ENCODE measurements around the gene ATG9A.

Gene ATG9A

DNA sequence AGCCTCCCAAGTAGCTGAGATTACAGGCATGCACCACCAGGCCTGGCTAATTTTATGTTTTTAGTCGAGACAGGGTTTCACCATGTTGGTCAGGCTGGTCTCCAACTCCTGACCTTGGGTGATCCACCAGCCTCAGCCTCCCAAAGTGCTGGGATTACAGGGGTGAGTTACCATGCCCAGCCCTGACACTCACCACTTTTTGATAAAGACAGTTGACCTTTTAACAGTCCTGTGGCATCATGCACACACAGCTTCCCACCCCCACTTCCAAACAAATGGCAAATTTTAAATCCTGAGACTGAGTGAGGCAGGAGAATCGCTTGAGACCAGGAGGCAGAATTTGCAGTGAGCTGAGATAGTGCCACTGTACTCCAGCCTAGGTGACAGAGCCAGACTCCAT, 43.6 kb upstream of the ATG9A start:
- TF ChIP-seq KLF10 (tag by site-specific recombination; IDR thresholded peaks at IDR 0.05): no peak
- peak; percentile 35; the same call in 1 of the 2 replicates for TF ChIP-seq GLIS1 (tag by site-specific recombination; IDR thresholded peaks at IDR 0.05)
- TF ChIP-seq, protein P1, sequence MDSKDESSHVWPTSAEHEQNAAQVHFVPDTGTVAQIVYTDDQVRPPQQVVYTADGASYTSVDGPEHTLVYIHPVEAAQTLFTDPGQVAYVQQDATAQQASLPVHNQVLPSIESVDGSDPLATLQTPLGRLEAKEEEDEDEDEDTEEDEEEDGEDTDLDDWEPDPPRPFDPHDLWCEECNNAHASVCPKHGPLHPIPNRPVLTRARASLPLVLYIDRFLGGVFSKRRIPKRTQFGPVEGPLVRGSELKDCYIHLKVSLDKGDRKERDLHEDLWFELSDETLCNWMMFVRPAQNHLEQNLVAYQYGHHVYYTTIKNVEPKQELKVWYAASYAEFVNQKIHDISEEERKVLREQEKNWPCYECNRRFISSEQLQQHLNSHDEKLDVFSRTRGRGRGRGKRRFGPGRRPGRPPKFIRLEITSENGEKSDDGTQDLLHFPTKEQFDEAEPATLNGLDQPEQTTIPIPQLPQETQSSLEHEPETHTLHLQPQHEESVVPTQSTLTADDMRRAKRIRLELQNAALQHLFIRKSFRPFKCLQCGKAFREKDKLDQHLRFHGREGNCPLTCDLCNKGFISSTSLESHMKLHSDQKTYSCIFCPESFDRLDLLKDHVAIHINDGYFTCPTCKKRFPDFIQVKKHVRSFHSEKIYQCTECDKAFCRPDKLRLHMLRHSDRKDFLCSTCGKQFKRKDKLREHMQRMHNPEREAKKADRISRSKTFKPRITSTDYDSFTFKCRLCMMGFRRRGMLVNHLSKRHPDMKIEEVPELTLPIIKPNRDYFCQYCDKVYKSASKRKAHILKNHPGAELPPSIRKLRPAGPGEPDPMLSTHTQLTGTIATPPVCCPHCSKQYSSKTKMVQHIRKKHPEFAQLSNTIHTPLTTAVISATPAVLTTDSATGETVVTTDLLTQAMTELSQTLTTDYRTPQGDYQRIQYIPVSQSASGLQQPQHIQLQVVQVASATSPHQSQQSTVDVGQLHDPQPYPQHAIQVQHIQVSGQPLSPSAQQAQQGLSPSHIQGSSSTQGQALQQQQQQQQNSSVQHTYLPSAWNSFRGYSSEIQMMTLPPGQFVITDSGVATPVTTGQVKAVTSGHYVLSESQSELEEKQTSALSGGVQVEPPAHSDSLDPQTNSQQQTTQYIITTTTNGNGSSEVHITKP (tag by site-specific recombination; IDR thresholded peaks at IDR 0.05): no peak
- TF ChIP-seq ZNF311 (tag by site-specific recombination; IDR thresholded peaks at IDR 0.05; ENCODE audit: borderline replicate concordance): no peak
- TF ChIP-seq IKZF3 (tag by site-specific recombination; IDR thresholded peaks at IDR 0.05): no peak
- POLR2A ChIA-PET: no interaction called here
- CTCF ChIA-PET: interaction anchor here (0.8 to 15.0 kb wide), 3 partner anchors 18 to 23 kb away, joined by 3 to 297 read pairs (median 83); partner anchors contain the start of gene TUBA4B
- Histone ChIP-seq H3K9me3 (ENCODE audit: control insufficient read depth, insufficient read depth, low read depth, low read length) (no peaks in the 10 kb centered on the region), H3K36me3 (ENCODE audit: control insufficient read depth in 2 of 2, insufficient read depth in 1 of 2, low read length in 2 of 2) (no peaks in the 10 kb centered on the region), H3K27ac (ENCODE audit: extremely low read depth, low read depth, low read length) (no peak overlapping the region), H3K4me1 (ENCODE audit: control insufficient read depth, insufficient read depth, low read length) (no peaks in the 10 kb centered on the region), H3K4me3 (ENCODE audit: low read depth, low read length) (no peak overlapping the region)

DNA sequence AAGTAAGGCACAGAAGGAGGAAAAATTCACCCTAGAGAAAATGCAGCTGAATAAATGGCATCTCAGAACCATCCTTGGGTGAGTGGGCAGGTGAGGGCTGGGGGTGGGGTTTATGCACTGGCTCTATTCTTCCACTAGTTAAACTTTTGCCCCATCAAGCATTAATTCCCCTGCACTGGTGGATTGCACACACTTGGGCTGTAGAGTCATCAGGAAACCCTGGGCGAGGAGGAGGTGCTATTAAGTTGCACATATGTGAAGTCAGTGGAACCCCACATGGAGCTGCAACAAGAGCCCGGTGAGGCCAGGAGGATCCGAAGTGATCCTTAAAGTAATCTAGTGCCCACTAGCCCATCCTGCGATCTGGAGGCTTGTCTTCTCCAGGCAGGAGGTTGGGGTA, 42.9 kb upstream of the ATG9A start:
- H3K4me3 ChIP-seq (ENCODE audit: low read depth, low read length): no peak overlapping the region
- H3K36me3 ChIP-seq (ENCODE audit: control insufficient read depth in 2 of 2, insufficient read depth in 1 of 2, low read length in 2 of 2): no peaks in the 10 kb centered on the region
- TF ChIP-seq ZNF76 (tag by site-specific recombination; IDR thresholded peaks at IDR 0.05; ENCODE audit: borderline replicate concordance, low read depth): no peak
- TF ChIP-seq, protein P2, sequence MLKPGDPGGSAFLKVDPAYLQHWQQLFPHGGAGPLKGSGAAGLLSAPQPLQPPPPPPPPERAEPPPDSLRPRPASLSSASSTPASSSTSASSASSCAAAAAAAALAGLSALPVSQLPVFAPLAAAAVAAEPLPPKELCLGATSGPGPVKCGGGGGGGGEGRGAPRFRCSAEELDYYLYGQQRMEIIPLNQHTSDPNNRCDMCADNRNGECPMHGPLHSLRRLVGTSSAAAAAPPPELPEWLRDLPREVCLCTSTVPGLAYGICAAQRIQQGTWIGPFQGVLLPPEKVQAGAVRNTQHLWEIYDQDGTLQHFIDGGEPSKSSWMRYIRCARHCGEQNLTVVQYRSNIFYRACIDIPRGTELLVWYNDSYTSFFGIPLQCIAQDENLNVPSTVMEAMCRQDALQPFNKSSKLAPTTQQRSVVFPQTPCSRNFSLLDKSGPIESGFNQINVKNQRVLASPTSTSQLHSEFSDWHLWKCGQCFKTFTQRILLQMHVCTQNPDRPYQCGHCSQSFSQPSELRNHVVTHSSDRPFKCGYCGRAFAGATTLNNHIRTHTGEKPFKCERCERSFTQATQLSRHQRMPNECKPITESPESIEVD (tag by site-specific recombination; IDR thresholded peaks at IDR 0.05): no peak
- TF ChIP-seq ZNF169 (tag by site-specific recombination; IDR thresholded peaks at IDR 0.05): no peak
- no peak for TF ChIP-seq YY1 (tag by site-specific recombination; IDR thresholded peaks at IDR 0.05)
- TF ChIP-seq TRIM28 (IDR thresholded peaks at IDR 0.05; ENCODE audit: borderline replicate concordance, low read length): no peak
- TF ChIP-seq, protein P3, sequence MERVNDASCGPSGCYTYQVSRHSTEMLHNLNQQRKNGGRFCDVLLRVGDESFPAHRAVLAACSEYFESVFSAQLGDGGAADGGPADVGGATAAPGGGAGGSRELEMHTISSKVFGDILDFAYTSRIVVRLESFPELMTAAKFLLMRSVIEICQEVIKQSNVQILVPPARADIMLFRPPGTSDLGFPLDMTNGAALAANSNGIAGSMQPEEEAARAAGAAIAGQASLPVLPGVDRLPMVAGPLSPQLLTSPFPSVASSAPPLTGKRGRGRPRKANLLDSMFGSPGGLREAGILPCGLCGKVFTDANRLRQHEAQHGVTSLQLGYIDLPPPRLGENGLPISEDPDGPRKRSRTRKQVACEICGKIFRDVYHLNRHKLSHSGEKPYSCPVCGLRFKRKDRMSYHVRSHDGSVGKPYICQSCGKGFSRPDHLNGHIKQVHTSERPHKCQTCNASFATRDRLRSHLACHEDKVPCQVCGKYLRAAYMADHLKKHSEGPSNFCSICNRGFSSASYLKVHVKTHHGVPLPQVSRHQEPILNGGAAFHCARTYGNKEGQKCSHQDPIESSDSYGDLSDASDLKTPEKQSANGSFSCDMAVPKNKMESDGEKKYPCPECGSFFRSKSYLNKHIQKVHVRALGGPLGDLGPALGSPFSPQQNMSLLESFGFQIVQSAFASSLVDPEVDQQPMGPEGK (tag by site-specific recombination; IDR thresholded peaks at IDR 0.05): no peak
- TF ChIP-seq KLF10 (tag by site-specific recombination; IDR thresholded peaks at IDR 0.05): no peak
- TF ChIP-seq ZNF114 (tag by site-specific recombination; IDR thresholded peaks at IDR 0.05): no peak
- TF ChIP-seq ZNF239 (tag by site-specific recombination; IDR thresholded peaks at IDR 0.05): no peak
- no peak for TF ChIP-seq ZNF530 (tag by site-specific recombination; IDR thresholded peaks at IDR 0.05; ENCODE audit: low read depth)
- no peak overlapping the region for H3K27ac ChIP-seq (ENCODE audit: extremely low read depth, low read depth, low read length)
- ChIA-PET POLR2A (no interaction called here), CTCF (interaction anchor here (0.8 to 15.0 kb wide), 2 partner anchors 17 to 24 kb away, joined by 3 to 297 read pairs; no protein-coding TSS in a partner anchor)
- no peaks in the 10 kb centered on the region for H3K9me3 ChIP-seq (ENCODE audit: control insufficient read depth, insufficient read depth, low read depth, low read length)
- H3K4me1 ChIP-seq (ENCODE audit: control insufficient read depth, insufficient read depth, low read length): no peaks in the 10 kb centered on the region

DNA sequence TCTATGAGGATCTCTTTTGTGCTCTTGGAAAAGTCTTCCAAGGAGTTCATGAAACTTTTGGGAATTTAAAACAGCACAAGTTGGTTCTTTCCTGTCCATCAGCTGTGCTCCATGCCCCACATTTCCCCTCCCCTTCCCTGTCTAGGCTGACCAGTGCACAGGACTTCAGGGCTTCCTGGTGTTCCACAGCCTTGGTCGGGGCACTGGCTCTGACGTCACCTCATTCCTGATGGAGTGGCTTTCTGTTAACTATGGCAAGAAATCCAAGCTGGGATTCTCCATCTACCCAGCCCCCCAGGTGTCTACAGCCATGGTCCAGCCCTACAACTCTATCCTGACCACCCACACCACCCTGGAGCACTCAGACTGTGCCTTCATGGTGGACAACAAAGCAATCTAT, 41.6 kb upstream of the ATG9A start:
- H3K9me3 ChIP-seq (ENCODE audit: control insufficient read depth, insufficient read depth, low read depth, low read length): no peaks in the 10 kb centered on the region
- H3K36me3 ChIP-seq (ENCODE audit: control insufficient read depth in 2 of 2, insufficient read depth in 1 of 2, low read length in 2 of 2): no peaks in the 10 kb centered on the region
- H3K27ac ChIP-seq (ENCODE audit: extremely low read depth, low read depth, low read length): no peak overlapping the region
- no peaks in the 10 kb centered on the region for H3K4me1 ChIP-seq (ENCODE audit: control insufficient read depth, insufficient read depth, low read length)
- no peak overlapping the region for H3K4me3 ChIP-seq (ENCODE audit: low read depth, low read length)
- POLR2A ChIA-PET: no interaction called here
- CTCF ChIA-PET: interaction anchor here (1.3 to 1.4 kb wide), 2 partner anchors 24 to 27 kb away, joined by 4 to 7 read pairs; no protein-coding TSS in a partner anchor
- TF ChIP-seq, protein P4, sequence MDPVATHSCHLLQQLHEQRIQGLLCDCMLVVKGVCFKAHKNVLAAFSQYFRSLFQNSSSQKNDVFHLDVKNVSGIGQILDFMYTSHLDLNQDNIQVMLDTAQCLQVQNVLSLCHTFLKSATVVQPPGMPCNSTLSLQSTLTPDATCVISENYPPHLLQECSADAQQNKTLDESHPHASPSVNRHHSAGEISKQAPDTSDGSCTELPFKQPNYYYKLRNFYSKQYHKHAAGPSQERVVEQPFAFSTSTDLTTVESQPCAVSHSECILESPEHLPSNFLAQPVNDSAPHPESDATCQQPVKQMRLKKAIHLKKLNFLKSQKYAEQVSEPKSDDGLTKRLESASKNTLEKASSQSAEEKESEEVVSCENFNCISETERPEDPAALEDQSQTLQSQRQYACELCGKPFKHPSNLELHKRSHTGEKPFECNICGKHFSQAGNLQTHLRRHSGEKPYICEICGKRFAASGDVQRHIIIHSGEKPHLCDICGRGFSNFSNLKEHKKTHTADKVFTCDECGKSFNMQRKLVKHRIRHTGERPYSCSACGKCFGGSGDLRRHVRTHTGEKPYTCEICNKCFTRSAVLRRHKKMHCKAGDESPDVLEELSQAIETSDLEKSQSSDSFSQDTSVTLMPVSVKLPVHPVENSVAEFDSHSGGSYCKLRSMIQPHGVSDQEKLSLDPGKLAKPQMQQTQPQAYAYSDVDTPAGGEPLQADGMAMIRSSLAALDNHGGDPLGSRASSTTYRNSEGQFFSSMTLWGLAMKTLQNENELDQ (tag by site-specific recombination; IDR thresholded peaks at IDR 0.05; ENCODE audit: low read depth): no peak
- TF ChIP-seq ZNF76 (tag by site-specific recombination; IDR thresholded peaks at IDR 0.05; ENCODE audit: borderline replicate concordance, low read depth) (no peak), ZNF660 (tag by site-specific recombination; IDR thresholded peaks at IDR 0.05) (no peak), BCL11B (tag by site-specific recombination; IDR thresholded peaks at IDR 0.05; ENCODE audit: low read depth) (no peak), EGR2 (tag by site-specific recombination; IDR thresholded peaks at IDR 0.05; ENCODE audit: low read depth) (no peak), ZNF132 (tag by site-specific recombination; IDR thresholded peaks at IDR 0.05; ENCODE audit: borderline replicate concordance) (no peak), ZNF354C (tag by site-specific recombination; IDR thresholded peaks at IDR 0.05; ENCODE audit: borderline replicate concordance, low read depth) (no peak), SP7 (tag by site-specific recombination; IDR thresholded peaks at IDR 0.05) (no peak), HOXD13 (CRISPR knock-in tag; IDR thresholded peaks at IDR 0.05; ENCODE audit: borderline replicate concordance) (no peak), SETDB1 (IDR thresholded peaks at IDR 0.05; ENCODE audit: insufficient read length, low read length) (no peak)

All from HEK293 (cell line).